Medulla oblongata (tissue), 1 donor: Measurements from ENCODE around the gene VPS33B.
"Not testable (repeated sequence)": the region's sequence is repeated elsewhere in the genome, so short reads cannot be mapped to it uniquely, and the experiment has no call there.

Experiments
- DNase-seq: peaks from one replicate; pipeline ENCODE4 v3.0.0-alpha.2; 2015; ENCODE audit errors: extremely low spot score

VPS33B gene

DNA sequence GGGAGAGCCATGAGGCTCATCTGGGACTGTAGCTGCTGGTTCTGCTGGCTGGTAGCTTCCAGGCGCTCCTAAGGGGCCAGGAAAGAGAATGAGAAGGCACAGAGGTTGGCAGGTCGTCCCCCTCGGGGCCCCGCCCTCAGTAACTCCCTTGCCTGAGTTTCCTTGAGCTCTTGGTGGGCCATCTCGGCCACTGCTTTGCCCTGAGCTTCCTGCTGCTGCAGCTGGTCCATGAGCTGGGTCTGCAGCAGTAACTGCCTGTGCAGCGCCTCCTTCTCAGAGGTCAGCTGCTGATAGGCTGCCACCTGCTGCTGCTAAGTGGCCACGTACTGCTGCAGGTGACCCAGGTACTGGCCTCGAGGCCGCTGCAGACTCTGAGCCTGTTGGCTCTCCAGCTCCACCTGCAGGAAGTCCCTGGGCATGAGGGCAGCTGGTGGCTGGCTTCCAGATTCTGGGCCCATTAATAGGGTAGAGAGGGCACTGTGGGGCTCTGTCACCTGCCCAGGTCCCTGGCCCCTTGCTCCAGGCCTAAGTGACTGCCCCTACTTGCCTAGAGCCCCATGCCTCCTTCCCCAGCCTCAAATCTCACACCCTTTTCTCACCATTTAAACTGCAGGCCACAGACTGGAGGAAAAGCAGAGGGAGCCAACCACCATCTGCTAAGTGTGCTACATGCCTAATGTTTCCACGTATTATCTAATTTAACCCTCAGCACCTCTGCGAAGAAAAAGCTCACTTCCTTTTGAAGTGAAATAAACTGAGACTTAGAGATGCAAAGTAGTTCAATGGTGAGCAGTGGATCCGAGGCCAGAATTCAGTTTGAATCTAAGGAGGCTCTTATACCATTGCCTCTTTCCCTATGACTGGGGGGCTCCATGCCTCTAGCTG lies 10.8 kb upstream of the VPS33B start:
- peak; percentile 28 for DNase-seq

DNA sequence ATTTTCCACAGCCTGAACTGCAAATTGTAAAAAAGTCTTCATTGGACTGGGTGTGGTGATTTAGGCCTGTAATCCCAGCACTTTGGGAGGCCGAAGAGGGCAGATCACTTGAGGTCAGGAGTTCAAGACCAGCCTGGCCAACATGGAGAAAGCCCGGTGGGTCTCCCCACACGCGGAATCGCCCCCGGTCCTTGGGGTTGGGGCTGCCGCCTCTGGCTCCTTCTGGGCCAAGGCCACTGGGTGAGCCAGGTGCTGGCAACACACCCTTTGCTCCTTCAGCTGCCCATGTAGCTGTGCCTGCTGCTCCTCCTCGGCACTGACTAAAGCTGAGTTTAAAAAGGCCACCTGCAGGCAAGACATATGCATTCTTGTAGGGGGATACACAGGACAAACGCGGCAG lies 9.4 kb upstream of the VPS33B start:
- DNase-seq, result no peak

DNA sequence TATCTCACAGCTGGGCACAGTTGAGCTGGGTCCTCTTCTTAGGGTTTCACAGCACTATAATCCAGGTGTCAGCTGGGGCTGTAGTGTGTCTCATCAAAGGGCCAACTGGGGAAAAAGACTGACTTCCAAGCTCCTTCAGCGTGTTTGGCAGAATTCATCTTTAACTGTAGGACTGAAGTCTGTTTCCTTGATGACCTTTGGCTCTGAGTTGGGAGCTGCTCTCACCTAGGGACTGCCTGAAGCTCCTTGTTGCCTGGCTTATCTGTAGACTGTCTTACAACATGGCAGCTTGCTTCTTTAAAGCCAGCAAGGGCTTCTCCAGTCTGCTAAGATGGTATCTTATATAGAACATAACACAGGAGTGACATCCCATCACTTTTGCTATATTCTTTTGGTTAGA lies 5.3 kb upstream of the VPS33B start:
- DNase-seq, result no peak

DNA sequence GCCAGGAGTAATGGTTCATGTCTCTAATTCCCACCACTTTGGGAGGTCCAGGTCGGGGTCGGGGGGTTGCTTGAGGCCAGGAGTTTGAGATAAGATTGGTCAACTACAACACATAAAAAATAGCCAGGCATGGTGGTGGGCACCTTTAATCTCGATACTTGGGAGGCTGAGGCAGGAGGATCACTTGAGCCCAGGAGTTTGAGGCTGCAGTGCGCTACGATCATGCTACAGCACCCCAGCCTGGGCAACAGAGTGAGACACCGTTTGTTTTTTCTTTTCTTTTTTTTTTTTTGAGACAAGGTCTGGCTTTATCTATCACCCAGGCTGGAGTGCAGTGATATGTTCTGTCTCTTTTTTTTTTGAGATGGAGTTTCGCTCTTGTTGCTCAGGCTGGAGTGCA lies 1.3 kb upstream of the VPS33B start:
- no peak for DNase-seq

DNA sequence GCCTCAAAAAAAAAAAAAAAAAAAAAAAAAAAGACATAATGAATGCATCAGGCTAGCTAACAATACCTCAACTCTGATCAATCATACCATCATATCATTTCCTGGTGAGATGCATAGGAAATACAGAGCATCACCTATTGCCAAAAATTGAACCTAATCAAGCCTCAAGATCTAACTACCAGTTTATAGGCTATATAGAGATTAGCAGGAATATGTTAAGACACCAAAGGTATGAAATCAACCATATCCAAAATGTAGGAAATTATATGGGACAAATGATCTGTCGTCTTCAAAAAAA lies 387 bp upstream of the VPS33B start:
- no peak for DNase-seq

DNA sequence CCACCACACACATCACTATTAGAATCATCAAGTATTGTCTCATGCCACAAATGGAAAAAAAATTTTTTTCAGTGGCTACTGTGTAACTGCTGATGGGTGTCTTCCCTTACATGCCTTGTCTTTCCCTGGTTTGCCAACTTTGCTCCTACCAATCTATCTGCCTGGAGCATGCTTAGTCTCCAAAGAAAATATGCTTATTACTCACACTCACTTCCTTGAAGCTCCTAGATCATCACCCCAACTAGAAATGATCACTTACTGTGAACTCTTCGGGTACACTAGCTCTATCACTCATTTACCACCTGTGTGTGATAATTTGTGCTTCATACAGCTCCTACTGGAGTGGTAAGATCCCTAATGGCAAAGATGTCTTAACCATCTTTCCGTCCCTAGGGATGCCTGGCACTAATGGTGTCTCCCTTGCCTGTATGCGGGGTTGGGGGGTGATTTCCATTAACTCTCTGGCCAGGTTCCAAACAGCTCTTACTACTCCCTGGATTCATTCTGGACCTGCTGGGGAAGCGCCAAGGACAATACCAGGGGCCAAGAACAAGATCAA lies 799 bp downstream of the VPS33B start:
- DNase-seq, result peak; percentile 22

DNA sequence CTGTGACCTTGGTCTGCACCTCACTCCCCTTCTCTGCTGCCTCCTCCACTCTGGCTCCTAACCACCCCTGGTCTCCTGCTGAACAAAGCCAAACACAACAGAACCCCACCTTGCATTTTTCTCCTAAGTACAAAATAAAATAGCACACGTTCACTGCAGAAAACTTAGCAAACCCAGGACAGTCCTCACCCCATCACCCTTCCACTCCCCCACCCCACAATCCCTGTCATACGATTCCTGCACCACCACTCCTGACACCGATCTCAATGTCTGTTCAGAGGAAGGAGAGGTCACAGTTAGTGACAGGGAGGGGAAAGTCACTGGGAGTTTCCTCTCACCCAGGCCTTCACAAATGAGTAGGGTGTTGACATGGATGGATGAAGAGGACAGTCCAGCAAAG lies 4.2 kb downstream of the VPS33B start:
- no peak for DNase-seq

DNA sequence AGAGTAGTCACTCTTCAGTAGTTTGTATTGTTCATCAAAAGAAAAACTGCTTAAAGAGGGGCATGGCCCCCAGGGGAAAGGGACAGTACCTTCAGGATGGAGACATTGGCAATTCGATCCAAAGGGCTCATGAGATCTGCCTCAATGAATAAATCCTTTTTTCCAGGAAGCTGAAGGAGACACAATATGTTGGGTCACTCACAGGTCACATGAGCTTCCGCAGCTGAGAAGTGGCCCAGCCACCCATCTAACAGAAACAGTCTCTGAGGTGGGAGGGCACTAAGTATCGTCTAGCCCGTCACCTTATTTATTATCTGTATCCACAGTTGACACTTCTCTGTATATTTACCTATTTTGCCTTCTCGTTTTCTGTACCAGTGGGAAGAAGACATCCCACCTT lies 4.7 kb downstream of the VPS33B start:
- no peak for DNase-seq

DNA sequence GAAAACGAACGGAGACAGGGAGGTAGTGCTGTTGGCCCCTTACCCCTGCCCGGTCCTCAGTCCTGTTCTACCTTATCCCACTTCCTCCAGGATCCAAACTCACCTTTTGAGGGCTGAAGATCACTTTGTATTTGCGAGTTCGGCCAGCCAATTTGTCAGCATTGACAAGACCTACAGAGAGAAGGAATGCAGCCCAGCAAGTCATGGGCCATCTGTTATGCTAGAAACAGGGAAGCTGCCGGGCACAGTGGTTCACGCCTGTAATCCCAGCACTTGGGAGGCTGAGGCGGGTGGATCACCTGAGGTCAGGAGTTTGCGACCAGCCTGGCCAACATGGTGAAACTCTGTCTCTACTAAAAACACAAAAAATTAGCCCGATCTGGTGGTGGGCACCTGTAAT lies 8.7 kb downstream of the VPS33B start:
- not testable (repeated sequence) for DNase-seq

DNA sequence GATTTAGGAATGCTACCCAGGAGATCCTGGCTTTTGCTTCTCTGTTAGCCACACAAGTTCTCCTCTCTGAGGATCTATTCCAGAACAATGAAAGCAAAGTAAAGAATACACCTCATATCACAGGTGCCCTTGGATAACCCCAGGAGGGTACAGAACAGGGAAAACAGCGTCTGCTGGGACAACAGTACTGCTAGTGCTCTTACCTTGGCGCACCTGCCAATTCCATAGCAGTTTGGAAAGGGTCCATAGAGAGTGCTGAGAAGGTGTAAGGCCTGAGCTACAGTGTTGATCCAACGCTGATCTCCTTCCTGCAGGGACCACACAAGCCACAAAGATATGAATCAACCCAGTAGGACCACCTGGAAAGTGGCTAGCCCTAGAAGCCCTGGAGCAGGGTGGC lies 15.1 kb downstream of the VPS33B start:
- no peak for DNase-seq

DNA sequence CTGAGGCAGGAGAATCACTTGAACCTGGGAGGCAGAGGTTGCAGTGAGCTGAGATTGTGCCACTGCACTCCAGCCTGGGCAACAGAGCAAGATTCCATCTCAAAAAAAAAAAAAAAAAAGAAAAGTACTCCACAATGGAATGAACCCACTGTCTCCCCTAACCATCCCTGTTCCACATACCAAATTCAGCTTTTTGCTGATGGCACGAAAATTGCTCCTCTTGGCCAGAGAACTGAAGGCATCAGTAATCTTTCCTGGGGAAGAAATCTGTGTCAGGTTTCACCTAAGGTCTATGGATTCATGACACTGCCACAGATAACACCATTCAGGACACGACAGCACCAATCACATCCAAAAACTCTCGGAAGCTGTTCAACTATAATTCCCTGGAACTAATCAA lies 21.2 kb downstream of the VPS33B start:
- DNase-seq, result no peak

DNA sequence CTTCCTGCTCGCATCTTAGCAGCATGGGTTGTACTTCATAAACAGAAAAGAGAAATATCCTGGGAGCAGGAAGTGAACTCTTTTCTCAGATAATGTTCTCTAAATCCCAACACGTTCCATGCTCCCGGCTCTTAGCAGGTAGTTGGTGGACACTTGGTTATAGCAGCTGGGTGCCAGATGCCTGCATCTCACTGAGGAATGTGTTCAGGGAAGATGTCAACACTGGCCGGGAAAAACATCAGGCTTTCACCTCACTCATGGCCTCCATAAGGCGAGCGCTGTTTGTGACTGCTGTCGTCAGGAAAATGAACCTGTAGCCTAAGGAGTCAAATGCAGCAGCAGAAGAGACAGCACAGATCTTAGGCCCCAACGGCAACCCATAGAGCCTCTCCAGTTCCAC lies 23.7 kb downstream of the VPS33B start:
- no peak for DNase-seq

DNA sequence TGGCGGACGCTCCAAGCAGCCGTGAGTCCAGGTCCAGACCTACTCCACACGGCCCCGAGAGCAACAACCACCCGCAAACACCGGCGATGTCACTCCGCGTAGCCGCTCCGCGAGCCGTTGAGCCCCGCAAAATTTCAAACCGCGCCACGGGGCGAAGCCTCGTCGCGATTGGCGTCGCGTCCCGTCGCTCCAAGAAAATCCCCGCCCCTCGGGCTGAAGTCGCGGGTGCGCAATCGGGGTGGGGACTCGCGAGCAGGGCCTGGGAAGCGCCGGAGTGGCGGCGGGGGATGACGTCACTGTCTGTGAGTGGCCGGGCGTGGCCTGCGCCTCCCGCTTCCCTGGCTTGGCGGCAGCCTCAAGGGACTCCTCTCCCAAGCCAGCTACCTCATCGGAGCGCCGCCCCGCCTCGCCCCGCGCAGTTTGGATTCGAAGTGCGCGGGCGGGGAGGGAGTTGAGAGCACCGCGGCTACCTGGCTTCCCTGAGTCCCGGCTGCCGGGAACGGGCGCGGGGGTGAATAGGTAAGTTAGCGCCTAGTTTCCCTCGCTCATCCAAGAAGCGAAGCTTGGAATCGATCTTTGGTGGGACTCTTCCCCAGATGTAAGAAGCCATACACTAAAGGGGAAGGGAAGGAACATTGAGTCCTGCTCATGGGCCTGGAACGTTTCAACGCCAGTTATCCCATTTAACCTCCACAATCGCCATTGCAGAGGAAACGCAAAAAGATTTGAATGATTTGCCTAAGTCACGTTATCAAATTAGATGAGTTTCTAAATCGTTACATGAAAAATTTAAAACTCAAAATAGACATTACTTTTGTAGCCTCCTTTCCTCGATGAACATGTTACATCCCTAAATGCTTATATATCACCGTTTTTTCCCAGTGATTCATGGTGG lies 27.7 kb downstream of the VPS33B start, which contains the start of gene PRC1:
PRC1 (minus strand) TSS at position 119 of the 895 bp plus-strand sequence; CDS start at position 1, 118 bp downstream.
- DNase-seq, result peak; percentile 98

DNA sequence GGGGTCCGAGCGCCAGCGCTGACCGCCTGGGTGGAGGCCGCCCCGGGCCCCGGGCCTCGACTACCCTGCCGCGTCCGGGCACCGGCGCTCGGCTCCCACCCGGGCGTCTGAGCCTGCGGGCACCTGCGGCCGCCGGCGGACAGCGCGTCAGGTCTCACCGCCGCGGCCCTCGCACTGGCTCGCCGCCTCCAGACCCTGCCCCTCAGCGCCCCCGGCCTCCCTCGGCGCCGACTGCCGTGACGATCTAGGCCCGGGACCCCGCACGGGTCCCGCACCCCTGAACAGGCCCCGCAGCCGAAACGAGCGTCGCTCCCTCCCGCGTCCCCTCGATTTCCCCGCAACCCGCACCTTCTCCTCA lies 28.4 kb downstream of the VPS33B start:
- DNase-seq, result no peak

DNA sequence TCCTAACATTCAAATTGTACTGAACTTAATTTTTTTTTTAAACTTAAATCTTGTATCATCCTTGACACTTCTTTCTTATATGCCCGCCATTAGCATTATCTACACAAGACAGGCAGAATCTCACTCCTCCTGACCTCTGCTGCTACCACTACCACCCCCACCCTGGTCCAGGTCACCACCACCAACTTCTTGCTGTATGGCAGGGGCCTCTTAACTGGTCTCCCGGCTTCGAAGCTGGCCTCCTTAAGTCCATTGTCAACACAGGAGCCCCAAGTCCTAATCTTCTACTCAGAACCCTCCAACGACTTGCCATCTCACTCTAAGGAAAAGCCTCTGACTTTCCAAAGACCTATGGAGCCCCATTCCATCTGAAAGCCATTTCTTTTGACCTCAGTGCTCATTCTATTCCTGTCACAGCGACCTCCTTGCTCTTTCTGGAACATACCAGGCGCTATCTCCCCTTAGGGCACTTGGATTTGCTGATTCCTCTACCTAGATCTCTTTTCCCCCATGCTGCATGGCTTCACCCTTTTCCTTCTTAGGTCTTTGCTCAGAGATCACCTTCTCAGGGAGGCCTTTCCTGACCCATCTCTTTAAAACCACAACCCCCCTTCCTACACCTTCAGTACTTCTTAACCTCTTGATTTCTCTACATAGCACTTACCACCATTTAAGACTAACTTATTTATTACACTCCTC lies 30.7 kb downstream of the VPS33B start:
- no peak for DNase-seq

DNA sequence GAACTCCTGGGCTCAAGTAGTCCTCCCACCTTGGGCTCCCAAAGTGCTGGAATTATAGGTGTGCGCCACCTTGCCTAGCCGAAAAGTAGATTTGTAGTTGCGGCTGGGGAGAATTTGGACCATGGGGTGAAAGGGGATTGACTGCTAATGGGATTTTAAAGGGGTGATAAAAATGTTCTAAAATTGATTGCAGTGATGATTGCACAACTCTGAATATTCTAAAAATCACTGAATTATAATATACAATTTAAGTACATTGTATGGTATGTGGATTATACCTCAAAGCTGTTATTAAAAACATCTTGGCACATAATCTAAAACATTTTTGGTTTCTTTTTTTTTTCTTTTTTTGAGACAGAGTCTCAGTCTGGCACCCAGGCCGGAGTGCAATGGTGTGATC lies 31.9 kb downstream of the VPS33B start:
- no peak for DNase-seq

DNA sequence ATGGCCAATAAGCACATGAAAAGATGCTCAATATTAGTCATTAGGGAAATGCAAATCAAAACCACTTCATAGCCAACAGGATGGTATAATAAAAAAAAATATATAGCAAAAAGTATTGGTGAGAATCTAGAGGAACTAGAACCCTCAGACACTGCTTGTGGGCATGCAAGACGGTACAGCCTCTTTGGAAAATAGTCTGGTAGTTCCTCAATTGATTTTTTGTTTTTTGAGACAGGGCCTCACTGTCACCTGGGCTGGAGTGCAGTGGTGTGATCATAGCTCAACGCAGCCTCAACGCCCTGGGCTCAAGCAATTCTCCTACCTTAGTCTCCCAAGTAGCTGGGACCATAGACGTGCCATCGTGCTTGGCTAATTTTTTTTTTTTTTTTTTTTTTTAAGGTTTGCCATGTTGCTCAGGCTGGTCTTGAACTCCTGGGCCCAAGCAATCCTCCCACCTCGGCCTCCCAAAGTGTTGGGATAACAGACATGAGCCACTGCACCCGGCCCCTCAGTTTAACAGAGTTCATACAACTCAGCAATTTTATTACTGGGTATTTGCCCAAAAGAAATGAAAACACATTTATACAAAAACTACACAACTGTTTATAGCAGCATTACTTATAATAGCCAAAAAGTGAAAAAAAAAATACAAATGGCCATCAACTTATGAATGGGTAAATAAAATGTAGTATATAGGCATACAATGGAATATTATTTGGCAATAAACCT lies 33.2 kb downstream of the VPS33B start:
- no peak for DNase-seq

DNA sequence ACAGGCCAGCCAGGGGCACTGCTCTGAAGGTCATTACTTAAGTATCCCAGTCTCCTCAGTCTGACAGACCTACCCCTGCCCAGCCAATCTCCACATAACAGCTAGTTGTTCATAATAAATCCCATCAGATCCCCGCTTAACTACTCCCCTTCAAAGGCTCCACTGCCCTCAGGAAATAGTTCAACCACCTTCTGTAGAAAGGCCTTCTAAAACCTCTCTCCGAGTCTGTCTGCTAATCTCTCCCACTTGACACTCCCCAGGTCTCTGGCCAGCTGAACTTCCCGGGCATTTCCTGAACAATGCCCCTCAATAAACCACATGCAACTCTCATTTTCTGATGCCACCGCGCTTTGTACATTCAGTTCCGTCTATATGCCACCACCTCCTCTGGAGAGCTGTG lies 34.1 kb downstream of the VPS33B start:
- DNase-seq, result no peak

DNA sequence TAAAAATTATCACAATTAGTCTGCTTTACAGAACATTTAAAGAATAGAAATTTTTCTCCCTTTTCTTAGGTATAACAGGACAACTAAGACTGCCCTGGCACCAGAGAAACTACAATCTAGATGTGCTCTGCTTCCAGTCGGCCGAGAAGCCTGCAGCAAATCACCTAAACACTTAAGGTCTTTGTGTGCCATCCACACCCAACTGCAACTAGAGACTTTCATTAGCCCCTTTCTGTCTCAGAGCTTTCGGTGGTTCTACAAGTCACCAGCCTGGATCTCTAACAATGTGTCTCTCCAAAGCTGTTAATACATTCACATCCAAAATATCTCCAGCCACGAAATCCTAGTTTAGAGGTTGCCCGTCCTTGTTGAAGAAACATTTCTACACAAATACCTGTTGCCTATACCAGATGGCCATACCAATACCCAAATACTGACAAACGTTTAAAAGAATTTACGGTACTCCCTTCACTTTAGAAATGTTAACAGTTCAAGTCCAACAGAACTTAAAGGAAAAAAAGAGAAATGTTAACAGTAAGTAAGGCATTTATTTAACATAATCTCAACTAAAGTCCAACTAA lies 34.7 kb downstream of the VPS33B start:
- DNase-seq, result no peak

DNA sequence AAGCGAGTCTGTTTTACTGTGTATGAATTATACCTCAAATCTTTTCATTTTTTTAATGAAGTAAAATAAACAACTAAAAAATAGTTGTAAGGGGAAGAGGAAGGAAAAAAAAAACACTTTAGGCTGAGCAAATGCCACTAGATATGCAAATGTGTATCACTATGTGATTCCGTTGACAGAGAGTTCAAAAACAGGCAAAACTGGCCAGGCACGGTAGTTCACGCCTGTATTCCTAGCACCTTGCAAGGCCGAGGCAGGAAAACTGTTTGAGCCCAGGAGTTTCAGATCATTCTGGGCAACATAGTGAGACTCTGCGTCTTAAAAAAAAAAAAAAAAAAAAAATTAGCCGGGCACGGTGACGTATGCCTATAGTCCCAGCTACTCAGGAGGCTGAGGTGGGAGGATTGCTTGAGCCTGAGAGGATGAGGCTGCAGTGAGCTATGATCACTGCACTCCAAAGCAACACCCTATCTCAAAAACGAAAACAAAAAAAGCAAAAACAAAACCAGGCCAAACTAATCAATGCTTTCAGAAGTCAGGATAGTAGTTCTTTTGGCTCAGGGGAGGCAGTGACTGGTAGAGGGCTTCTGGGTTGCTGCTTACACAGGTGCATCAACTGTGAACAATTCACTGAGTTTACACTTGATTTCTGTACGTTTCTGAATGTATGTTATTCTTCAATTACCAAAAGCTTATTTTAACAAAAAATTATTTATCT lies 35.4 kb downstream of the VPS33B start:
- DNase-seq, result no peak
